IMR-90 (cell line): ENCODE data around the gene SLC26A1.

ENCODE experiments used
- CTCF ChIP-seq: conservative IDR thresholded peaks from 2 replicates; pipeline ENCODE4 v1.5.1; 2012; ENCODE audit warnings: mild to moderate bottlenecking, low read depth, low read length, improper control_type of control experiment
- NFE2L2 ChIP-seq: fragments of 150-350 bp; IDR thresholded peaks from 2 replicates; pipeline ENCODE4 v1.6.1; 2016; ENCODE audit warnings: low read depth, mild to moderate bottlenecking, low read length
- POLR2A ChIP-seq: IDR thresholded peaks from 2 replicates; pipeline ENCODE4 v1.6.1; 2012; ENCODE audit warnings: mild to moderate bottlenecking, low read depth, low read length
- RAD21 ChIP-seq: IDR thresholded peaks from 2 replicates; pipeline ENCODE4 v1.6.1; 2012; ENCODE audit warnings: low read length, improper control_type of control experiment
- RFX5 ChIP-seq: IDR thresholded peaks from 2 replicates; pipeline ENCODE4 v1.8.0; 2012; ENCODE audit warnings: low read depth, mild to moderate bottlenecking, low read length, moderate library complexity

- TF ChIP-seq CTCF (no peak), POLR2A (no peak), RFX5 (no peak), RAD21 (no peak), NFE2L2 (no peak)
Measured at GRCh38 chr4:1012034-1012739, 19.0 kb upstream of the SLC26A1 start.
